Measurements from ENCODE around the gene DNAAF1.

DNA sequence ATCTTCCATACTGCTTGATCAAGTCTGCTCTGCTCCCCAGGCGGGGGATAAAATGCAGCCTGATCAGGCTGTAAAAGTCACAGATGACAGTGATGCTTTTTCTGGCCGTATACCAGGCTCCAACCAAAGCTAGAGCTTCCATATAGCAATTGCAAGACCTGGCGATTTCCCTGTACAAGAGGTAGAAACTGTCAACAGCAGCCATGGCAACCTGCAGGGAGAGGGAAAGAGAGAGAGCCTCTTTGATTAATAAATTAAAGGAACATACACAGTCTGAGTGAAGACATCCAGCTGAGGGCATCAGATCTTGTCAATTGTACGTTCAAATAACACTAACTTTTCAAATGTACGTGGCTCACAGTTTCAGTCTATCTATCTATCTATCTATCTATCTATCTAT, 14.0 kb upstream of the DNAAF1 start:
- TF ChIP-seq, protein P1, sequence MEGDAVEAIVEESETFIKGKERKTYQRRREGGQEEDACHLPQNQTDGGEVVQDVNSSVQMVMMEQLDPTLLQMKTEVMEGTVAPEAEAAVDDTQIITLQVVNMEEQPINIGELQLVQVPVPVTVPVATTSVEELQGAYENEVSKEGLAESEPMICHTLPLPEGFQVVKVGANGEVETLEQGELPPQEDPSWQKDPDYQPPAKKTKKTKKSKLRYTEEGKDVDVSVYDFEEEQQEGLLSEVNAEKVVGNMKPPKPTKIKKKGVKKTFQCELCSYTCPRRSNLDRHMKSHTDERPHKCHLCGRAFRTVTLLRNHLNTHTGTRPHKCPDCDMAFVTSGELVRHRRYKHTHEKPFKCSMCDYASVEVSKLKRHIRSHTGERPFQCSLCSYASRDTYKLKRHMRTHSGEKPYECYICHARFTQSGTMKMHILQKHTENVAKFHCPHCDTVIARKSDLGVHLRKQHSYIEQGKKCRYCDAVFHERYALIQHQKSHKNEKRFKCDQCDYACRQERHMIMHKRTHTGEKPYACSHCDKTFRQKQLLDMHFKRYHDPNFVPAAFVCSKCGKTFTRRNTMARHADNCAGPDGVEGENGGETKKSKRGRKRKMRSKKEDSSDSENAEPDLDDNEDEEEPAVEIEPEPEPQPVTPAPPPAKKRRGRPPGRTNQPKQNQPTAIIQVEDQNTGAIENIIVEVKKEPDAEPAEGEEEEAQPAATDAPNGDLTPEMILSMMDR (IDR thresholded peaks at IDR 0.05; ENCODE audit: extremely low read depth in 1 of 2, insufficient read depth in 1 of 2, low read depth in 1 of 2, low read length in 2 of 2): no peak
- TF ChIP-seq POLR2AphosphoS5 (IDR thresholded peaks at IDR 0.05; ENCODE audit: insufficient read depth, low read depth, low read length) (no peak), MYC (IDR thresholded peaks at IDR 0.05; ENCODE audit: low read depth, low read length) (no peak), EZH2 (IDR thresholded peaks at IDR 0.05; ENCODE audit: borderline replicate concordance, low read depth, low read length, severe bottlenecking) (no peak), FOS (IDR thresholded peaks at IDR 0.05; ENCODE audit: borderline replicate concordance, insufficient read depth, low read length) (no peak), POLR2A (IDR thresholded peaks at IDR 0.05; ENCODE audit: low read depth, low read length) (no peak)
- TF ChIP-seq, protein P2, sequence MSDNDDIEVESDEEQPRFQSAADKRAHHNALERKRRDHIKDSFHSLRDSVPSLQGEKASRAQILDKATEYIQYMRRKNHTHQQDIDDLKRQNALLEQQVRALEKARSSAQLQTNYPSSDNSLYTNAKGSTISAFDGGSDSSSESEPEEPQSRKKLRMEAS (IDR thresholded peaks at IDR 0.05; ENCODE audit: insufficient read depth, insufficient read length): no peak
